ENCODE measurements around the gene ZNF333.
"Not testable (repeated sequence)": the region's sequence is repeated elsewhere in the genome, so short reads cannot be mapped to it uniquely, and the experiment has no call there.

ZNF333 gene

DNA sequence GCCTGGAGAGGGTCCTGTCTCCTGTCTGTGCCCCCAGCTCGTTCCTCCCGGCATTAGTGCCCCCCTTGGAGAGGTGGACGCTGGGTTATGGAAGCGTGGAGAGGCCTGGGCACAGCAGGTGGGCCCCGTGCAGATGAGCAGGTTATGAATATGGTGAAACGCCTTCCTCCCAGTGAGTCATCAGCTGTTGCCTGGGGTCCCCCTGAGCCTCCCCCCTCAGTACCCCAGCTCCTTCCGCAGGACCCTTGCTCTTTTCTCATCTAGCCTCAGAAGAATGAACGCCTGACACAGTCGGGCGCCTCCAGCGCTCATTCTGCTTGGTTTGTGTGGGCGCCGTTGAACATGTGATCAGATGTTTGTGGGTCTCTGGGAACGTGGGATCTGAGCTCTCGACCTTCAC, 76.0 kb downstream of the ZNF333 start:
- WGBS (ENCODE audit: insufficient coverage, insufficient read length) = no CpG with 5 or more reads among the region's 15 CpGs
- H3K4me1 ChIP-seq (ENCODE audit: control insufficient read depth, insufficient read depth, low read length); H3K36me3 ChIP-seq (ENCODE audit: control insufficient read depth, insufficient read depth, low read length); H3K27me3 ChIP-seq (ENCODE audit: control insufficient read depth, insufficient read depth, low read length); H3K27ac ChIP-seq (ENCODE audit: low read length); DNase-seq (ENCODE audit: low read depth, low spot score); H3K9me3 ChIP-seq (ENCODE audit: control insufficient read depth, insufficient read depth, low read length); H3K4me3 ChIP-seq (ENCODE audit: low read length): not testable (repeated sequence)

DNA sequence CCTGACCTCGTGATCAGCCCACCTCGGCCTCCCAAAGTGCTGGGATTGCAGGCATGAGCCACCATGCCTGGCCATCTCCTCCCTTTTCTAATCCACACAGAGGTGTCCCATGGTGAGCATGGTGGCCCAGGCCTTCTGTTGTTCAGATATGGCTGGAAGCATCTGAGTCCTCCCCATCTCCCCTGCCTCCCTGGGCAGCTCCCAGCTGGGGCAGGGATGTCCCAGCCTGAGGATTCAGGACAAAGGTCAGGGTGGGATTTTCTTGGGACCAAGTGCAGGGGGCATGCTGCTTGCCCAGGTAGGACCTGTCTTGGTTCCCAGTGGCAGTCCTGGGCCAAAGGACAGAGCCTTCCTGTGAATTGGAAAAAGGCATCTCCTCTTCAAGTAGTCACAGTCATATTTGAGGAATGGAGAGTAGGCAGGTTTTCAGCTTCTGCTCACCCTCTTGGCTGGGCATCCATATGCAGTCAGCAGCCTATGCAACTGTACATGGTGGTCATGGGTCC, 77.7 kb downstream of the ZNF333 start:
- no peaks in the 10 kb centered on the region; the same call in 1 of the 2 replicates for H3K36me3 ChIP-seq (ENCODE audit: control insufficient read depth, insufficient read depth, low read length)
- no peak overlapping the region for H3K27ac ChIP-seq (ENCODE audit: low read length)
- H3K27me3 ChIP-seq (ENCODE audit: control insufficient read depth, insufficient read depth, low read length) = no peaks in the 10 kb centered on the region
- H3K9me3 ChIP-seq (ENCODE audit: control insufficient read depth, insufficient read depth, low read length) = no peaks in the 10 kb centered on the region
- no CpG with 5 or more reads among the region's 2 CpGs for WGBS (ENCODE audit: insufficient coverage, insufficient read length)
- no peak overlapping the region for H3K4me3 ChIP-seq (ENCODE audit: low read length)
- no peak for DNase-seq (ENCODE audit: low read depth, low spot score)
- H3K4me1 ChIP-seq (ENCODE audit: control insufficient read depth, insufficient read depth, low read length) = no peaks in the 10 kb centered on the region

DNA sequence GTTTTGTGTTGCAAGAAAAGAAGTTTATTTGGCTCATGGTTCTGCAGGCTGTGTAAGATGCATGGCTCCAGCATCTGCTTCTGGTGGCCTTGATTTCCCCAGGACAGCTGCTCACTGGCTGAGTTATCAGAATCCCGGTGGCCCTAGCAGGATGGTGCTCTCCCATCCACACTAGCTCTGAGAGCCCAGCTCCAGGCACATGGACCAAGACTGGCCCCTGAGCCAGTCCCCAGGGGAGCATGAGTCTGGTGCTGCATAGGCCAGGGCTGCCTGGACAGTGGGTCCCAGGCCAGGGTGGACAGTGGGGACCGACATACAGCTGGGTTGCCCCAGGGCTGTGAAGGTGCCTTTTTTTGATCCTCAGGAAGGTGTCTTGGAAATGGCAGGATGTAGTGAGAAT, 78.2 kb downstream of the ZNF333 start:
- no peak overlapping the region for H3K4me3 ChIP-seq (ENCODE audit: low read length)
- no peaks in the 10 kb centered on the region for H3K9me3 ChIP-seq (ENCODE audit: control insufficient read depth, insufficient read depth, low read length)
- H3K27ac ChIP-seq (ENCODE audit: low read length) = no peak overlapping the region
- no peaks in the 10 kb centered on the region; the same call in 1 of the 2 replicates for H3K36me3 ChIP-seq (ENCODE audit: control insufficient read depth, insufficient read depth, low read length)
- no CpG with 5 or more reads among the region's 2 CpGs for WGBS (ENCODE audit: insufficient coverage, insufficient read length)
- H3K27me3 ChIP-seq (ENCODE audit: control insufficient read depth, insufficient read depth, low read length) = no peaks in the 10 kb centered on the region
- DNase-seq (ENCODE audit: low read depth, low spot score) = no peak
- no peaks in the 10 kb centered on the region for H3K4me1 ChIP-seq (ENCODE audit: control insufficient read depth, insufficient read depth, low read length)

DNA sequence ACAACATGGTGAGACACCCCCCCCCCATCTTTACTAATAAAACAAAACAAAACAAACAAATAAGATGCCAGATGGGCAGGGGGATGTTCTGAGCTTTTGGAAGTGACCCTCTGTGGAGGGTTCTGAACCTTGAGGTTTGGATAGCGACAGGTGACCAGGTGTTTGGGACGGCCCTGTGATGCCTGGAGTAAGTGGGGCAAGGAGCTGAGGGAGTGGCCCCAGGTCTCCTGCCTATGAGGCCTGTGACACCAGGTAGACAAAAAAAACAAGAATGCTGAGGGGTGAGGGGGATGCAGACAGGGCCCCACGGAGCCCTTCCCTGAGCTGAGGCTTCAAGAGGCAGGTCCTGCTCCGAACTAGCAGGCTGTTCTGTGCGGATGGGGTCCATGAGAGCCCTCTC, 79.4 kb downstream of the ZNF333 start:
- DNase-seq (ENCODE audit: low read depth, low spot score) = no peak
- Histone ChIP-seq H3K36me3 (ENCODE audit: control insufficient read depth, insufficient read depth, low read length) (no peaks in the 10 kb centered on the region; the same call in 1 of the 2 replicates), H3K9me3 (ENCODE audit: control insufficient read depth, insufficient read depth, low read length) (no peaks in the 10 kb centered on the region), H3K4me1 (ENCODE audit: control insufficient read depth, insufficient read depth, low read length) (no peaks in the 10 kb centered on the region), H3K27me3 (ENCODE audit: control insufficient read depth, insufficient read depth, low read length) (no peaks in the 10 kb centered on the region), H3K4me3 (ENCODE audit: low read length) (no peak overlapping the region), H3K27ac (ENCODE audit: low read length) (no peak overlapping the region)
- WGBS (ENCODE audit: insufficient coverage, insufficient read length) = no CpG with 5 or more reads among the region's 5 CpGs

DNA sequence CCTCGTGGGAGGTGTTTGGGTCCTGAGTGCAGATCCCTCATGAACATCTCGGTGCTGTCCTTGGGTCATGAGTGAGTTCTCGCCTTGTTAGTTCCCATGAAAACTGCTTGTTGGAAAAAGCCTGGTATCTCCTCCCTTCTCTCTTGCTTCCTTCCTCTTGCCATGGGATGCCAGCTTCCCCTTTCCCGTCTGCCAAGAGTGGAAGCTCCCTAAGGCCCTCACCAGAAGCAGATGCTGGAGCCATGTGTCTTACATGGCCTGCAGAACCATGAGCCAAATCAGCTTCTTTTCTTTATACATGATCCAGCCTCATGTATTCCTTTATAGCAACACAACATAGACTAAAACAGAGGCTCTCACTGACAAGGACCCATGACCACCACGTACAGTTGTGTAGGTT, 80.3 kb downstream of the ZNF333 start:
- H3K4me1 ChIP-seq (ENCODE audit: control insufficient read depth, insufficient read depth, low read length) = no peaks in the 10 kb centered on the region
- no peak overlapping the region for H3K27ac ChIP-seq (ENCODE audit: low read length)
- no peaks in the 10 kb centered on the region for H3K9me3 ChIP-seq (ENCODE audit: control insufficient read depth, insufficient read depth, low read length)
- no peak overlapping the region for H3K4me3 ChIP-seq (ENCODE audit: low read length)
- H3K36me3 ChIP-seq (ENCODE audit: control insufficient read depth, insufficient read depth, low read length) = no peaks in the 10 kb centered on the region; the same call in 1 of the 2 replicates
- no peak for DNase-seq (ENCODE audit: low read depth, low spot score)
- WGBS (ENCODE audit: insufficient coverage, insufficient read length) = no CpG with 5 or more reads among the region's 5 CpGs
- no peaks in the 10 kb centered on the region for H3K27me3 ChIP-seq (ENCODE audit: control insufficient read depth, insufficient read depth, low read length)

DNA sequence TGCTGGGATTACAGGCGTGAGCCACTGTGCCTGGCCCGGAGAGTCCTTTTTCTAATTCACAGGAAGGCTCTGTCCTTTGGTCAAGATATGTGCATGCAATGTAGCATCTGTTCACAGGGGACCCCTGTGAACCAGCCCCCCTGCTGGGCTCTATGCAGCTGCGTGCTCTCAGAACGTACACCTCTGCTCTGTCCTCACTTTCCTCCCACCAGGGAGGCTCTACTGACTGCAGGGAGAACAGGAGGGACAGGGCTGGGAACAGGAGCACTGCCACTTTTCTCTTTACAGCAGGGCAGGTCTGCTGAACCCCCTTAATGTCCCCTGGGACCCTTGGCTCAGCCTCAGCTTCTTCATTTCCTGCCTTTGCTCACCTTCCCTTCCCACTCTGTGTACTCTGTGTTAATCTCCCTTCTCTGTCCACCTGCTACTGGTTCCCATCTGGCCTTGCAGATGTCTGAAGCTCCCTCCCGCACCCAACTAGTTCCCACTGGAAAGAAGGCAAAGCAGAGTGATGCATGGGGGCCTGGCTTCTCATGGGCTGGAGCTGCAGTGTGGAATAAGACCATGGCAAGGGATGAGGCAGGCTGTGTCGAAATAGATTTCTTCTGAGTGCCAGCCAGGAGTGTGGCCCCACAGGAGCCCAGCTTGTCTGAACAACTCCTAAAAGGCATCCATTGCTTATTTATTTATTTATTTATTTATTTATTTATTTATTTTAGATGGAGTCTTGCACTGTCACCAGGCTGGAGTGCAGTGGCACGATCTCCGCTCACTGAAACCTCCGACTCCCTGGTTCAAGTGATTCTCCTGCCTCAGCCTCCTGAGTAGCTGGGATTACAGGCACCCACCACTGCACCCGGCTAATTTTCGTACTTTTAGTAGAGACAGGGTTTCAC, 81.3 kb downstream of the ZNF333 start:
- no peaks in the 10 kb centered on the region for H3K36me3 ChIP-seq (ENCODE audit: control insufficient read depth, insufficient read depth, low read length)
- H3K27me3 ChIP-seq (ENCODE audit: control insufficient read depth, insufficient read depth, low read length) = no peaks in the 10 kb centered on the region
- H3K9me3 ChIP-seq (ENCODE audit: control insufficient read depth, insufficient read depth, low read length) = no peaks in the 10 kb centered on the region
- no CpG with 5 or more reads among the region's 11 CpGs for WGBS (ENCODE audit: insufficient coverage, insufficient read length)
- no peak overlapping the region for H3K27ac ChIP-seq (ENCODE audit: low read length)
- DNase-seq (ENCODE audit: low read depth, low spot score) = no peak
- H3K4me1 ChIP-seq (ENCODE audit: control insufficient read depth, insufficient read depth, low read length) = no peaks in the 10 kb centered on the region
- no peak overlapping the region for H3K4me3 ChIP-seq (ENCODE audit: low read length)

DNA sequence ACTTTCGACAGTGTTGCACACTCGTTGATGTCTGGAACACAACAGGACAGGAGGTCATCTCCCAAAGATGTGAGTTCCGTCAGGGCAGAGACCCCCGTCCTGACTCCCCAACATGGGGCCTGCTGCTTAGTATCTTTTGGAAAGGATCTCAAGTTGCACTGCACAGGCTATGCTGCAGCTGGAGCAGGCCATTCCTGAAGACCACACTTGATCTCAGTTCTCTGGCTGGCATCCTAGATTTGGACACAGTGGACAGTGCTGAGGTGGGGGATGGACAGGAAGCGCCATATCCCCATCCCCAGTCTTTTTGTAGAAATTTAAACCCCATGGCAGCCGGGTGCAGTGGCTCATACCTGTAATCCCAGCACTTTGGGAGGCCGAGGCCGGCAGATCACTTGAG, 82.6 kb downstream of the ZNF333 start:
- Histone ChIP-seq H3K4me3 (ENCODE audit: low read length) (no peak overlapping the region), H3K36me3 (ENCODE audit: control insufficient read depth, insufficient read depth, low read length) (no peaks in the 10 kb centered on the region), H3K27me3 (ENCODE audit: control insufficient read depth, insufficient read depth, low read length) (no peaks in the 10 kb centered on the region), H3K9me3 (ENCODE audit: control insufficient read depth, insufficient read depth, low read length) (no peaks in the 10 kb centered on the region), H3K27ac (ENCODE audit: low read length) (no peak overlapping the region), H3K4me1 (ENCODE audit: control insufficient read depth, insufficient read depth, low read length) (no peaks in the 10 kb centered on the region)
- DNase-seq (ENCODE audit: low read depth, low spot score) = no peak
- WGBS (ENCODE audit: insufficient coverage, insufficient read length) = no CpG with 5 or more reads among the region's 8 CpGs

DNA sequence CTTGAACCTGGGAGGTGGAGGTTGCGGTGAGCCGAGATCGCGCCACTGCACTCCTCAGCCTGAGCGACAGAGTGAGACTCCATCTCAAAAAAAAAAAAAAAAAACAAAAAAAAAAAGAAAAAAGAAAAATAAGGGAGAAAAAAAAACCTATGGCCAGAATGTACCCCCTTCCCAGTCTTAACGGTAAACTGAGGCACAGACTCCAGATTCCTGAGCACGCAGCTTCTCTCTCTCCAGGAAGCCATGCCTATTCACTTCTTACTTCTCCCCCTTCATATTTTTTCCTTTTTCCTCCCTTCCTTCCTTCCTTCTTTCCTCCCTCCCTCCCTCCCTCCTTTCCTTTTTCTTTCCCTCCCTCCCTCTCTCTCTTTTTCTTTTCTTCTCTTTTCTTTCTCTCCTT, 83.1 kb downstream of the ZNF333 start:
- no peaks in the 10 kb centered on the region for H3K9me3 ChIP-seq (ENCODE audit: control insufficient read depth, insufficient read depth, low read length)
- H3K27me3 ChIP-seq (ENCODE audit: control insufficient read depth, insufficient read depth, low read length) = no peaks in the 10 kb centered on the region
- H3K27ac ChIP-seq (ENCODE audit: low read length) = no peak overlapping the region
- no peak overlapping the region for H3K4me3 ChIP-seq (ENCODE audit: low read length)
- no peaks in the 10 kb centered on the region for H3K4me1 ChIP-seq (ENCODE audit: control insufficient read depth, insufficient read depth, low read length)
- H3K36me3 ChIP-seq (ENCODE audit: control insufficient read depth, insufficient read depth, low read length) = no peaks in the 10 kb centered on the region
- WGBS (ENCODE audit: insufficient coverage, insufficient read length) = no CpG with 5 or more reads among the region's 7 CpGs
- DNase-seq (ENCODE audit: low read depth, low spot score) = no peak

DNA sequence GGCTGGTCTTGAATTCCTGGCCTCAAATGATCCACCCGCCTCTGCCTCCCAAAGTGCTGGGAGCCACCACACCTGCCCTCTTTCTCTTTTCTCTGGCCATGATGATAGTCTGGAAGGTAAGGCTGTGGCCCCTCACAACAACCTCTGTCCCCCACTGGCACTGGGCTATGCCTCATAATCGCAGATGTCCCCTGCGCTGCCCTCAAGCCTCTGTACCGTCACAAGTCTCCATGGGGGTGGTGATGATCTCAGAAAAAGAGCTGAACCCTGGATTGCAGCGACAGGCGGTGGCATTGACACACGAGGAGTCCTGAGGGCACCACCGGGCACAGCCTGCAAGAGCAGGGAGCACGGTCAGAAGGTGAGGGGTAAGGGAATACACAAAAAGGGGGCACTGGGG, 83.9 kb downstream of the ZNF333 start:
- not testable (repeated sequence) for DNase-seq (ENCODE audit: low read depth, low spot score)
- no CpG with 5 or more reads among the region's 9 CpGs for WGBS (ENCODE audit: insufficient coverage, insufficient read length)

DNA sequence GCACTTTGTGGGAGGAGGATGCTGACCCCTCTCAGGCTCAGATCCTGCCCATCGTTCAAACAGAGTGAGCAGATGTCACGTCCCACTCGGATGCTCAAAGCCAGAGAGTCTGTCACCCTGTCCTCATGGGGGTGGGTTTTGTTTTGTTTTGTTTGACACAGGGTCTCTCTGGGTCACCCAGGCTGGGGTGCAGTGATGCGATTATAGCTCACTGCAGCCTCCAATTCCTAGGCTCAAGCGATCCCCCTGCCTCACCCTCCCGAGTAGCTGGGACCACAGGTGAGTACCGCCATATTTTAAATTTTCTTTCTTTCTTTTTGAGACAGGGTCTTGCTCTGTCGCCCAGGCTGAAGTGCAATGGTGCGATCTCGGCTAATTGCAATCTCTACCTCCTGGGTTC, 84.5 kb downstream of the ZNF333 start:
- no peak for DNase-seq (ENCODE audit: low read depth, low spot score)
- Histone ChIP-seq H3K36me3 (ENCODE audit: control insufficient read depth, insufficient read depth, low read length) (no peaks in the 10 kb centered on the region), H3K27me3 (ENCODE audit: control insufficient read depth, insufficient read depth, low read length) (no peaks in the 10 kb centered on the region), H3K4me3 (ENCODE audit: low read length) (no peak overlapping the region), H3K27ac (ENCODE audit: low read length) (no peak overlapping the region), H3K9me3 (ENCODE audit: control insufficient read depth, insufficient read depth, low read length) (no peaks in the 10 kb centered on the region), H3K4me1 (ENCODE audit: control insufficient read depth, insufficient read depth, low read length) (no peaks in the 10 kb centered on the region)
- WGBS (ENCODE audit: insufficient coverage, insufficient read length) = no CpG with 5 or more reads among the region's 10 CpGs

More for the DNA sequence above, 83.9 kb downstream of the ZNF333 start:
- not testable (repeated sequence) for H3K4me1 ChIP-seq (ENCODE audit: control insufficient read depth, insufficient read depth, low read length); H3K36me3 ChIP-seq (ENCODE audit: control insufficient read depth, insufficient read depth, low read length); H3K9me3 ChIP-seq (ENCODE audit: control insufficient read depth, insufficient read depth, low read length); H3K27ac ChIP-seq (ENCODE audit: low read length); H3K27me3 ChIP-seq (ENCODE audit: control insufficient read depth, insufficient read depth, low read length); H3K4me3 ChIP-seq (ENCODE audit: low read length)

DNA sequence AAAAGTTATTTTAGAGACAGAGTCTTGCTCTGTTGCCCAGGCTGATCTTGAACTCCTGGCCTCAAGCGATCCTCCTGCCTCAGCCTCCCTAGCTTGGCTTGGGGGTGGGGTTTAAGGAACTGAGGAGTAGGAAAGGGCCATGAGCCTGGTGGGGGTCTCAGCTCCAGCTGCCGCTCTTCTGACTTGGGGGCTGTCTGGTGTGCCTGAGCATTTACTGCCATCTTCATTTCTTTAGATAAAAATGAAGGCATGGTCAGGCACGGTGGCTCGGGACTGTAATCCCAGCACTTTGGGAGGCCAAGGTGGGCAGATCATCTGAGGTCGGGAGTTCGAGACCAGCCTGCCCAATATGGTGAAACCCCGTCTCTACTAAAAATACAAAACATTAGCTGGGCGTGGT, 85.5 kb downstream of the ZNF333 start:
- not testable (repeated sequence) for H3K4me1 ChIP-seq (ENCODE audit: control insufficient read depth, insufficient read depth, low read length); H3K27me3 ChIP-seq (ENCODE audit: control insufficient read depth, insufficient read depth, low read length); DNase-seq (ENCODE audit: low read depth, low spot score); H3K9me3 ChIP-seq (ENCODE audit: control insufficient read depth, insufficient read depth, low read length); H3K4me3 ChIP-seq (ENCODE audit: low read length); H3K27ac ChIP-seq (ENCODE audit: low read length); H3K36me3 ChIP-seq (ENCODE audit: control insufficient read depth, insufficient read depth, low read length)
- WGBS (ENCODE audit: insufficient coverage, insufficient read length) = no CpG with 5 or more reads among the region's 8 CpGs
